Measurements from ENCODE around the gene GINS2.

The GINS2 gene

GRCh38 chr16:85704011-85704410 lies 15.3 kb upstream of the GINS2 start:
- DNase-seq (ENCODE audit: low read depth): no peak
- H3K4me3 ChIP-seq (ENCODE audit: low read depth, low read length): no peak overlapping the region
- TF ChIP-seq CTCF (conservative IDR thresholded peaks at IDR 0.05; ENCODE audit: low read depth, low read length): no peak

- no peak for TF ChIP-seq CTCF (conservative IDR thresholded peaks at IDR 0.05; ENCODE audit: low read depth, low read length)
- no peak overlapping the region for H3K4me3 ChIP-seq (ENCODE audit: low read depth, low read length)
- peak; percentile 48 for DNase-seq (ENCODE audit: low read depth)
Observed at GRCh38 chr16:85699628-85700027, 10.9 kb upstream of the GINS2 start.

- no peak for TF ChIP-seq CTCF (conservative IDR thresholded peaks at IDR 0.05; ENCODE audit: low read depth, low read length)
- H3K4me3 ChIP-seq (ENCODE audit: low read depth, low read length): no peak overlapping the region
- no peak for DNase-seq (ENCODE audit: low read depth)
Observed at GRCh38 chr16:85698935-85699558, 10.3 kb upstream of the GINS2 start.

GRCh38 chr16:85698459-85698891 lies 9.7 kb upstream of the GINS2 start:
- no peak for TF ChIP-seq CTCF (conservative IDR thresholded peaks at IDR 0.05; ENCODE audit: low read depth, low read length)
- no peak for DNase-seq (ENCODE audit: low read depth)
- H3K4me3 ChIP-seq (ENCODE audit: low read depth, low read length): no peak overlapping the region

GRCh38 chr16:85697431-85697830 lies 8.7 kb upstream of the GINS2 start:
- TF ChIP-seq CTCF (conservative IDR thresholded peaks at IDR 0.05; ENCODE audit: low read depth, low read length): no peak

GRCh38 chr16:85696781-85697180 lies 8.0 kb upstream of the GINS2 start:
- H3K4me3 ChIP-seq (ENCODE audit: low read depth, low read length): no peak overlapping the region
- no peak for DNase-seq (ENCODE audit: low read depth)
- no peak for TF ChIP-seq CTCF (conservative IDR thresholded peaks at IDR 0.05; ENCODE audit: low read depth, low read length)

More at GRCh38 chr16:85697431-85697830, 8.7 kb upstream of the GINS2 start:
- no peak for DNase-seq (ENCODE audit: low read depth)
- H3K4me3 ChIP-seq (ENCODE audit: low read depth, low read length): no peak overlapping the region
